ENCODE data around the gene SBSN.
A peak's percentile ranks its signal among the peaks of the same experiment; 100 is the strongest.

The SBSN gene

GRCh38 chr19:35531291-35531690 lies 3.2 kb upstream of the SBSN start:
- DNase-seq, result no peak

DNA sequence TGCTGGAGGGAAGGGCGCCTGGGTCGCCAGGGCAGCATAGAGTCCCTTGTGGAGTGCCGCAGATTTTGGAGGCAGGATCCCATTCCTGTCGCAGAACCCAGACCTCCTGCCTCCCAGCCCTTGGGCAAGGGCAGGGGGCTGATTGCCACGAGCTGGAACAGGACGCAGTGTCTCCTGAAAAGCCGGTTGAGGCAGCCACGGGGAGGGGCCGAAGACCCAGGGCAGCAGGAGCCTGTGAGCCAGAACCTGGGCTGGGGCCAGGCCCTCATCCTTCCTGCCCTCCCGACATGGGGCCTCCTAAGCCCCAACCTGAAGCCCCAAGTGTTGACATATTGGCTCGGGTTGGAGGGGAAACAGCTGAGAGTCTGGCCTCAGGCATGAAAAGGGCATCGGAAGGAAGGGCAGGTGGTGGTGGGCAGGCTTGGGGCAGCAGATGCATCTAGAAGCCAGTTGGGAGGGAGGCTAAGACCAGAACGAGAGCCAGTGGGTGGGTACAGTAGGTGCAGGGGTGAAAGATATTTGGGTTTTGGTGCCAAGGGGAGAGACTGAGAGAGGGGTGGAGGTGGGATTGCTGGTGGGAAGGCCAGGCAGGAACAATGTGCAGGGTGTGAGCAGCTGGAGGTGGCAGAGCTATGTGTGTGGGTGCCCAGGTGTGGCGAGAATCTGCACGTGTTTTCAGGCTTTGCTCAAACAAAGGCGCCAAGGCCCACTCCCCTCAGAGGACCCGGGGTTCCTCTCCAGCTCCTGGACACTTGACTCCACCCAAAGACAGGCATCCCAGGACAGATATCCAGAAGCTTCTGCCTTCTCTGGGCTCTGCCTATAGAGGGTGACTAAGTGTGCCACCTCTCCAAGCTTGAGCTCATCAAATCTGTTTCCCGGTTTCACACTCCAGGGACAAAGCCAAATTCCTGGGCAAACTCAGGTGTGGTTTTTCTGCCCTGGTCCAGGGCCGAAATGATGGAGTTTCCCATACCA lies 1.4 kb upstream of the SBSN start:
- no peak for DNase-seq

DNA sequence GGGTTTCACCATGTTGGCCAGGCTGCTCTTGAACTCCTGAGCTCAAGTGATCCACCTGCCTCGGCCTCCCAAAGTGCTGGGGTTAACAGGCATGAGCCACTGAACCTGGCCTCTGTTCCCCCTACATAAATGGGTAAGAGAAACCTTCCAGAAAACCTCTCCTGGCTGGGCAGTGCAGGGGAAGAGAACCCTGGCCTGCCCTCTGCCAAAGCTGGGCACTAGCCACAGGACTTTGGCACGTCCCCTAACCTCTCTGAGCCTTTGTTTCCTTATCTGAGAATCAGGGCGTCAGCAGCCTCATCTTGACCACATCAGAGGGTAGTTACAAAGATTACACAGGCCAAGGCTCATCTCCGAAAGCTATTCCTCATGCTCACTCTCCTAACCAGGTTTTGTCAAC lies 2.2 kb downstream of the SBSN start:
- DNase-seq, result no peak

DNA sequence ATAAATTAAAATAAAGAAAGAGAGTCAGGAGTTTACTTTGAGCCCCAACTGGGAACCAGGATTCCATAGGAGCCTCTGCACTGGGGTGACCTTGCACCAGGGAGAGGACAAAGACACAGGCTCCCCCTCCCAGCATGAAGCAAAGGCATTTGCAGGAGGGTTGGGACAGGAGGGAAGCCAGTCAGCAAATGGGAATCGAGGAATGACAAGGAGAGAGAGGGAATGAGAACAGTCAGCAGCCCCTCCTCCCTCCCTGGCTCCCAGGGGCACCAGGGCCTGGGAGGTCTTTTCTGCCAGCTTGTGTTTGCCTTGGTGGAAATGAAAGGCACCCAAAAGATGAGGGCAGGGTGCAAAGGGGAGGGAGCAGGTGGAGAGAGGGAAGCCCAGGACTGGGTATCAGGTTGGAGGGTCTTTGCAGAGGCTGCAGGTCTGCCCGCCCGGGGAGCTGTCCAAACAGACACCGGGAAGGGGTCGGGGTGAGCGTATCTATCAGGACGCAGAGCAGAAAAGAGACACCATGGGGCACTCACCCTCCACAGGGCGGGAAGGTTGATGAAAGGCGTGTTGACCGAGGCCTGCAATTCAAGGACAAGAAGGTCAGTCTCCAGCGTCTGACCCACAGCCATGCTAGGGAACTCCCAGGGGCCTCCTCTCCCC lies 3.8 kb downstream of the SBSN start:
- no peak for DNase-seq

DNA sequence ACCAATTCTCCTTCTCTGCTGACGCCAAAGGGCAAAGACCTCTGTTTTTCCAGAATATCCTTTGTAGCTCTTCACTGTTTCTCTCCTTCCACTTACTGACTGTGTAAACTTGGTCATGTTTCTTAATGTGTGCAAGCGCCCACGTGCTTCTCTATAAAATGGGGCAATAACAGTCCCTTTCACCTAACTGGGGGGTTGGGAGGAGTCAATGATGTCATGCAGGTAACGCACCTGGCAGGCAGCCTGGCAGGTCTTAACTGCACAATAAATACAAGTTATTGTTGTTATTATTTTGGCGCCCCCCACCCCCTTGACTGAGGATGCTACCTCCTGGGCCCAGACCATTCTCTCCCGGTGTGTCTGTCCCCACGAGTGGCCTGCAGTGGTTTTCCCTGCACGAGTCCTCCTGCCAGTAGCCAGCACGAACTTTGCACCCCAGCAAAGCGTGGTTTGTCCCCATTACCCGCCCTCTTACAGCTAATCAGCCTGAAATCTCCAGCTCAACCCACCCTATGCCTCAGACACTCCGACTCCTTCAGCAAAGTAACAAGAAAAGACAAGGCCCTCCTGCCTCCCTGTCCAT lies 5.3 kb downstream of the SBSN start:
- DNase-seq, result no peak

DNA sequence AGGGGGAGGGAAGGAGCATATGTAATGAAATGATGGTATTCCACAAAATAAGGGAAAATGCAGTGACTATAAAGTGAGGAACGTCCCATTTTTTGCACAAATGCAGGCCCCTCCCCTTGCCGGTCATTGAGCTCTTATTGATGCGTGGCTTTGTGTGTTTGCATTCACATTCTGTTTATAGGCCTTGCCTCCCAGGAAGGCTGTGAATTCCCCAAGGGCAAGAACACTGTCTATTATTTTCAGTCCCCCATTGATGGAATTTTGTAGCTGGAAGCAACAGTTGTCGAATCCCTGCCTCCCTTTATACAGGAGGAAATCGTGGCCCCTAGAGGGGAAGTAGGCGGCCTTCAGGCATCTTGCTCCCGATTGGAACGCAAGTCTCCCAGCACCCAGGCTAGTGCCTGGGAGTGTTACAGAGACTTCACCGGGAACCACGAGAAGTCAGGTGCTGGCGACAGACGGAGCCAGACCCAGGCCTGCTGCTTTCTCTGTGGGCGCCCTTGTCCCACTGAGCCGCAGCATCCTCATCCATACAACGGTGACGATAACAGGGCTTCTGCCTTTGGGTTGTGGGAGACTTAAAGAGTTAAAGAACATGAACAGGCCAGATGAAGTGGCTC lies 6.9 kb downstream of the SBSN start:
- DNase-seq, result no peak

- no peak for DNase-seq
These were observed 8.8 kb downstream of the SBSN start for GRCh38 chr19:35519291-35519690.

DNA sequence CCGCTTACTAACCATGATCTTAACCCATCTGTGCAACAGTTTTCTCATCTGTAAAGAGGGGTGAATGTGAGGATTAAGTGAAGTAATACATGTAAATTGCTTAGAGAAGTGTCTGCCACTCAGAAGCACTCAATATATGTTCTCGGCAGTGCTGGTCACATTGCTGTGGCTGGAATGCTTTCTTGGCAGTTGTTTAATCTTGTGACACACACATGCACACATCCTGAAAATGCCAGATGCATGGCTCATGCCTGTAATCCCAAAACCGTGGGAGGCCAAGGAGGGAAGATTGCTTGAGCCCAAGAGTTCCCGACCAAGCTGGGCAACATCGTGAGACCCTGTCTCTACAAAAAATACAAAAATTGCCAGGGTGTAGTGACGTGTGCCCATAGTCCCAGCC lies 9.8 kb downstream of the SBSN start:
- no peak for DNase-seq

GRCh38 chr19:35517342-35517741 lies 10.8 kb downstream of the SBSN start:
- DNase-seq, result no peak

DNA sequence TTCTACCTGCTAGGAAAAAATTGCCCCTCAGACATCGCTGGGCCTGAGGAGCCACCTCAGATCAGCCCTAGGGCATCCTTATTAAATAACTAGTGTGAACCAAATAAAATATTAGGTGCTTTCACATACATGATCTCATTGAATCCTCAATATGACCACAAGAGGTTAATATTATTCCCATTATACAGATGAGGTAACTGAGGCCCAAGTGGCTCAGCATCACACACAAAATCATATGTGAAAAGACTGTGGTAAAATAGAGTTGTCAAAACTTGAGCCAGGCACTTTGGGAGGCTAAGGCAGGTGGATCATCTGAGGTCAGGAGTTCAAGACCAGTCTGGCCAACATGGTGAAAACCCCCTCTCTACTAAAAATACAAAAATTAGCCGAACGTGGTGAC lies 11.8 kb downstream of the SBSN start:
- DNase-seq, result no peak

DNA sequence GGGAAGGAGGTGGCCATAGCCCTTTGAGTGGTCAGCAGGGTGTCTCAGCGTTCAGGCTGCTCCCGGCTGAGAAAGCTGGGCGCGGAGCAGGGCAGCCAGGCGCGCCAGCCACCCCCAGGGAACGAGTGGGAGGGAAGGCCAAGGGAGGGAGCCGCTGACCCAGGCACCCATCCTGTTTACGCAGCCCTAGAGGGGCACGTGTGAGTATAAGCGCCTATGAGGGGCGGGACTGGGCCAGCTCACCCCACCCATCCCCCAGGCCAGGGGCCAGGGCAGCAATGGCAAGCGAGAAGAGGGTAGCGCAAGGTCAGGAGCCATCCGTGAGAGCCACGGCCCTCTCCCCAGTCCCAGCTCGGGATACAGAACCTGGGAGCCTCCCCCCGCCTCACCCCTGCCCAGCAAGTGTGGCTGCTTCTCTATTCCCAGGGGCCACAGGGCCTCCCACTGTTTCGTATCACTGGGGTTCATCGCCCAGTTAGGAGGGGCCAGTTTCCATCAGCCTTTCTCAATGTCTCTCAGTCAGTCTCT lies 13.8 kb downstream of the SBSN start:
- DNase-seq, result no peak

- DNase-seq, result no peak
These were observed 14.4 kb downstream of the SBSN start, which contains the start of gene DMKN for GRCh38 chr19:35513628-35514281. DMKN (minus strand) TSS chr19:35513649; CDS start chr19:35513475, 174 bp downstream.

GRCh38 chr19:35512831-35513627 lies 15.1 kb downstream of the SBSN start:
- DNase-seq, result no peak

DNA sequence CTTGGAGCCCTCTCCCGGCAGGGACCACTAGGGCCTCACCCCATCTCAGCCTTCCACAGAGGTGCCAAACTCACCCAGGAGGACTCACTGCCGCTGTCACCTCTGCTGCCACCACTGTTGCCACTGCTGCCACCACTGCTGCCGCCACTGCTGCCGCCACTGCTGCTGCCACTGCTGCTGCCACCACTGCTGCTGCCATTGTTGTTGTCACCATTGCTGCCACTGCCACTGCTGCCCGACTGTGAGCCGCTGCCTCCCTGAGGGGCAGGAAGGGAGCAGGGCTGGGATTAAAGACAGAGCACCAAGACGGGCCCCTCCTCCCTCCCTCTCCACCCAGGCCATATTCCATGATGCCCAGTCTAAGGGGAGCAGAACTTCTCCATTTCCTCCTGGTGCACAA lies 16.8 kb downstream of the SBSN start:
- DNase-seq, result no peak

GRCh38 chr19:35510626-35510964 lies 17.5 kb downstream of the SBSN start:
- no peak for DNase-seq

DNA sequence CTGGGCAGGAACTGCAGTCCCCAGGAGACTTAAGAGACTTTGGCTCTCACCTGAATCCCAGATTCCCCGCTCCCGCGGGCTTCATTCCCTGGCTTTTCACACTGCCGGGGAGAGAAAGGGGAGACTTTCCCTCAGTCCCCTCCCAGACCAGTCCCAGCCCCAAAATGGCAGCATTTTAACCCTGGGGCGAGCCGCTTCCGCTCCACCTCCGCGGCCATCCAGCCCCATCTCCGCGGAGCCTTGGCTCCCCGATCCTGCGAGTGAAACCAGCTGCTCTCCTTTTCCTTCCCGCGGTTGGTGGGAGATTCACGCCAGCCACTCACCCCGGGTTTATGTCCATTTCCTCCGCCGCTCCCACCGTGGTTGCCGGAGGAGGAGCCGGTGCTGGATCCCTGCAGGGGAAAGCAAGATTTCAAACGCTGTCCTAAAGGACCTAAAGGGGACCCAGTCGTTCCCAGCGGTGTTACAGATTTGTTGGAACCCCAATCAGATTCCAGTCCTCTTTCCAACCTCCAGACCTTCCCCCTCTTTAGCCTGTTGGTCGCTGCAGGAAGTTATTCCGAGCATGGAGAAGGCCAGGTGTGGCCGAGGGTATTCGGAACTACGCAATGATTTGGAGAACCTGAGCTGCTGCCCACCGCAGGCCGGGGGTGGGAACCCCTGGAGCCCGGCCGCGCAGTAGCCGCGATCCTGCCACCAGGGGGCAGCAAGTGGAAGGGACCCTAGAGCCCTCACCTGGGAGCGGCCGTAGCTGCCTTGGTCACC lies 18.1 kb downstream of the SBSN start:
- peak; percentile 73 for DNase-seq

DNA sequence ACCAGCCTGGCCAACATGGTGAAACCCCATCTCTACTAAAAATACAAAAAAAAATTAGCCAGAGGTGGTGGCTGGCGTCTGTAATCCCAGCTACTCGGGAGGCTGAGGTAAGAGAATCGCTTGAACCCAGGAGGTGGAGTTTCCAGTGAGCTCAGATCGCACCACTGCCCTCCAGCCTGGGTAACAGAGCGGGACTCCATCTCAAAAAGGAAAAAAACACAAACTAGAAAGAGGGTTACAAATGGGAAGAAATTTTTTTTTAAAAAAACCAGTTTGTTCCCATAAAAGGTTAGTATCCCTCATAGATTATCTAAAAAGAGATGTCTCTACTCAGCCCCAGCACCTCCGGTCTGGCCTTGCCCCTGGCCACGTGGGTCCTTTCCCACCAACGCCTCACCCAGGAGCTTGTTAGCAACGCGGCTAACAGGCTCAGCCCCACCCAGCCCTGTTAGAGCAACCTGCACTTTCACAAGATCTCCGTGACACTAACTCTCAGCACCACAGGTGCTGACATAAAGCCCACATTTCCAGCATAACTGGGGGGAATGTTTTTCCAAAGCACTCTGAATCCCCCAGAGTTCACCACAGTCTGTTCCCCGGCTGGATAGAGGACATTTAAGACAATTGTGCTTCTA lies 19.0 kb downstream of the SBSN start:
- peak; percentile 47 for DNase-seq

DNA sequence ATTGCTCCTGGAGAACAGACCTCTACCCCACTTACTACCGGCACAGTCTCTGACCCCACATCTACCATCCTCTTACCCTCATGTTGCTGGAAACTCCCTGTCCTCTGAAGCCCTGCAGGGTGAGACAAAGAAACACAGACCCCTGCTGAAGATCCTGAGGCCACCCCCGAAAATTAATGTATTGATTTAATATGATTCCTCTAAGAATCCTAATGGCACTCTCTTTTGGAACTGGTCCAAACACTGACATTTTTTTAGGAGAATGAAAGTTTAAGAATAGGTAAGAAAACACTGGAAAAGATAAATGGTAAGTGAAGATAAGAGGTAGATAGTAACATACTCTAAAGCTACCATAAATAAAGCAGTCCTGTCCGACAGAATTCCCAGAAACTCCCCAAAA lies 20.0 kb downstream of the SBSN start:
- no peak for DNase-seq

DNA sequence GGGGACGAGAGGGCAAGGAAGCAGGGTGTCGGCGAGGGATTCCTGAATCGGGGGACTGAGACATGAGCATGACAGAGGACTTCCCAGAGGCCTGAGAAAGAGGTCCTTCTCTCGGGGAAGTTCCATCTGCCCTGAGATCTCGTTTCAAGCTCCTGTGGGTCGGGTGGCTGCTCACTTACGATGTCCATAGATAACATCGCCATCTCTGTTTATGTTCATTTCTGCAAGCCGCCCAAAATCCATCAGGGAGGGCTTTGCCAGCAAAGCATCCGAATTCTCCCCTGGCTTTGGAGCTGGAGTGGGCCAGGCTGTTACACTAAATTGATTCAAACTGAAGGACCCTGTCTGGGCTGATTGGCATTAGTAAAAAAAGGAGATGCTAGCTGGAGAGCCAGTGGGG lies 20.6 kb downstream of the SBSN start:
- DNase-seq, result no peak

- no peak for DNase-seq
These were observed 22.1 kb downstream of the SBSN start for GRCh38 chr19:35506011-35506410.

GRCh38 chr19:35502751-35503150 lies 25.4 kb downstream of the SBSN start:
- DNase-seq, result no peak
